Heart left ventricle (tissue), 16 donors: ENCODE results near the gene CCDC187. TPM values are rescaled to one million over a fixed set of nuclear protein-coding genes. Genes with fewer than 3 reads are reported as not detected.

Experiments
- ATAC-seq, 4 donors: fragments of 200-7000 bp; cut with Tn5 transposase; one replicate each; pipeline ENCODE4 v1.9.1; 2020 to 2022; ENCODE audit warnings: moderate library complexity in 4 of 4, mild to moderate bottlenecking in 3 of 4, moderate number of reproducible peaks in 1 of 4
- DNase-seq, 5 donors: peaks; one replicate each; pipeline ENCODE4 v3.0.0-alpha.2; 2020
- H3K27ac ChIP-seq, 12 donors: fragments of 200-600 bp; sonication (generic) in 4 of 12; one replicate each; pipeline versions ENCODE4 v1.5.0 to v1.8.0; 2016 to 2022; ENCODE audit warnings: mild to moderate bottlenecking in 2 of 12
- H3K27me3 ChIP-seq, 9 donors: fragments of 200-600 bp; sonication (generic) in 2 of 9; one replicate each; pipeline versions ENCODE4 v1.5.1 to v1.8.0; 2016 to 2022; ENCODE audit warnings: mild to moderate bottlenecking in 3 of 9
- H3K36me3 ChIP-seq, 9 donors: fragments of 200-600 bp; sonication (generic) in 2 of 9; one replicate each; pipeline versions ENCODE4 v1.5.0 to v1.8.0; 2018 to 2022; ENCODE audit warnings: mild to moderate bottlenecking in 2 of 9
- H3K4me1 ChIP-seq, 12 donors: fragments of 200-600 bp; sonication (generic) in 4 of 12; one replicate each; pipeline versions ENCODE4 v1.5.0 to v1.8.0; 2016 to 2022; ENCODE audit warnings: mild to moderate bottlenecking in 3 of 12
- H3K4me3 ChIP-seq, 12 donors: fragments of 200-600 bp; sonication (generic) in 4 of 12; one replicate each; pipeline versions ENCODE4 v1.5.0 to v1.8.0; 2017 to 2022; ENCODE audit warnings: mild to moderate bottlenecking in 9 of 12, moderate library complexity in 4 of 12
- H3K9me3 ChIP-seq, 12 donors: fragments of 200-600 bp; sonication (generic) in 4 of 12; one replicate each; pipeline versions ENCODE4 v1.5.0 to v1.8.0; 2016 to 2022; ENCODE audit warnings: mild to moderate bottlenecking in 1 of 12
- POLR2A ChIP-seq, 2 donors: fragments of 450-650 bp; IDR thresholded peaks; one replicate each; pipeline ENCODE4 v1.6.1; 2017; ENCODE audit warnings: antibody characterized with exemption in 2 of 2, mild to moderate bottlenecking in 2 of 2, moderate library complexity in 2 of 2
- WGBS, 4 donors: extraction: QIAGEN DNeasy Blood & Tissue Kit in 2 of 4; methylation state at CpG; one replicate each; pipeline versions ENCODE4 v1.1.5 to v1.1.7; 2013 to 2018; 5-methylcytosine and 5-hydroxymethylcytosine counted together
- intact Hi-C, 10 donors: fragments of 100-400 bp; cut with DNase I; formaldehyde crosslinking; loops; one replicate each; pipeline versions ENCODE4 v1.11.1 to v1.14.2; 2022
- polyA plus RNA-seq, 2 donors: library from polyadenylated mRNA; stranded (reverse); fragments of 200-250 nt; gene quantifications; one replicate each; pipeline ENCODE4 v1.2.3, GENCODE V29; 2013
- total RNA-seq, 9 donors: library from RNA; depleted of rRNA in 2 of 9; stranded (reverse); fragments of >200 nt in 2 of 9; fragmentation: NEBNext Ultra II Directional in 3 of 9; extraction: Animal tissue kit (Norgen Biotek cat#: 25700) in 3 of 9; gene quantifications; one replicate each; pipeline versions ENCODE4 v1.1.0 to v1.2.4, GENCODE V29; 2016 to 2023
- TF ChIP-seq, protein P1 (sequence below), 12 donors: fragments of 200-600 bp; sonication (generic) in 4 of 12; IDR thresholded peaks; one replicate each; pipeline versions ENCODE4 v1.5.0 to v1.8.0; 2018 to 2022; ENCODE audit warnings: antibody characterized with exemption in 12 of 12, mild to moderate bottlenecking in 5 of 12
- donor health status: ischemic (EF 13 %, LVEDD 7.1; RV severe dilation, severe dysfunction).
- donor health status: healthy with polysubstance abuse.
- donor health status: DM: no; HTN: yes; CAD: no.
- donor health status: DM: no; HTN: no; CAD: no.
- donor health status: ischemic (EF 25% LVEDD 6.9; RV normal size, moderate dysfunction).
- donor health status: ischemic (EF 25% LVEDD 5.7; RV mildly dilated, moderate dysfunction).
- donor health status: healthy.
- donor health status: DM: yes; HTN: yes; CAD: no.
- donor health status: ischemic (EF 35%, LVEDD 5.7; RV mildly dilated, moderate dysfunction).
- donor health status: nonischemic (EF 11% LVEDD 7.7; RV severe dilation, severe dysfunction).
- donor health status: DM: yes; HTN: yes; CAD: no.
- donor health status: PGD.
- donor health status: ischemic (EF 29% LVEDD 5.4; RV normal size, mild dysfunction).
- donor health status: nonischemic (EF 23%, LVEDD 6.1; RV moderate dilation, normal function).

Gene CCDC187
- total and polyA plus RNA-seq, 11 donors: 0.04 TPM; not detected in 10

DNA sequence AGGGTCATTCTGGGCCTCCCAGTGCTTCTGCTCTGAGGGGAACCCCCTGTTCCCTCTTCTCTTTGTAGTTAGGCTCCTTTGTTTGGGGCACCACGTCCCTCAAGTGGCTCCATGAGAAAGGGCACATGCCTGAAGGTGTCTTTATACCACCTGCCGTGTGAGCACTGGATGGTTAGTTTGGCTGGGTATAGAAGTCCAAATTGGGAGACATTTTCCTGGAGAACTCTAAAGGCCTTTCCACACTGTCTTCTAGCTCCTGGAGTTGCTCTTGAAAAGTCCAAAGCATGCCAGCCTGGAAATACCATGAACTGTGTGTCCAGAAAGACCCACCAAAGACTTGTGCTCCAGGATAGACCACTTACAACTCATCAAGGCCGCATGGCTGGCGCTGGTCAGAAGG, 11.1 kb upstream of the CCDC187 start:
- intact Hi-C loops: loop anchor here in 2 of 10 donors (5.0 kb wide), 2 partner anchors 82 to 87 kb away; partner anchors contain the start of gene SNAPC4 (in 1 of the 2)
- H3K36me3 ChIP-seq: no peaks in the 10 kb centered on the region
- TF ChIP-seq POLR2A (IDR thresholded peaks at IDR 0.05): no peak
- TF ChIP-seq, protein P1, sequence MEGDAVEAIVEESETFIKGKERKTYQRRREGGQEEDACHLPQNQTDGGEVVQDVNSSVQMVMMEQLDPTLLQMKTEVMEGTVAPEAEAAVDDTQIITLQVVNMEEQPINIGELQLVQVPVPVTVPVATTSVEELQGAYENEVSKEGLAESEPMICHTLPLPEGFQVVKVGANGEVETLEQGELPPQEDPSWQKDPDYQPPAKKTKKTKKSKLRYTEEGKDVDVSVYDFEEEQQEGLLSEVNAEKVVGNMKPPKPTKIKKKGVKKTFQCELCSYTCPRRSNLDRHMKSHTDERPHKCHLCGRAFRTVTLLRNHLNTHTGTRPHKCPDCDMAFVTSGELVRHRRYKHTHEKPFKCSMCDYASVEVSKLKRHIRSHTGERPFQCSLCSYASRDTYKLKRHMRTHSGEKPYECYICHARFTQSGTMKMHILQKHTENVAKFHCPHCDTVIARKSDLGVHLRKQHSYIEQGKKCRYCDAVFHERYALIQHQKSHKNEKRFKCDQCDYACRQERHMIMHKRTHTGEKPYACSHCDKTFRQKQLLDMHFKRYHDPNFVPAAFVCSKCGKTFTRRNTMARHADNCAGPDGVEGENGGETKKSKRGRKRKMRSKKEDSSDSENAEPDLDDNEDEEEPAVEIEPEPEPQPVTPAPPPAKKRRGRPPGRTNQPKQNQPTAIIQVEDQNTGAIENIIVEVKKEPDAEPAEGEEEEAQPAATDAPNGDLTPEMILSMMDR (IDR thresholded peaks at IDR 0.05): no peak
- H3K4me1 ChIP-seq: no peaks in the 10 kb centered on the region
- DNase-seq (no peak), ATAC-seq (no peak)
- no peak overlapping the region for H3K27ac ChIP-seq
- H3K4me3 ChIP-seq: no peak overlapping the region
- peaks cover 0 to 14% (median 3%) of the 10 kb centered on the region in 12 donors for H3K9me3 ChIP-seq
- peaks cover 0 to 18% (median 4%) of the 10 kb centered on the region in 9 donors for H3K27me3 ChIP-seq
- 84 to 93% (median 85%) methylated on average over 4 of the region's 4 CpGs for WGBS, 4 donors

DNA sequence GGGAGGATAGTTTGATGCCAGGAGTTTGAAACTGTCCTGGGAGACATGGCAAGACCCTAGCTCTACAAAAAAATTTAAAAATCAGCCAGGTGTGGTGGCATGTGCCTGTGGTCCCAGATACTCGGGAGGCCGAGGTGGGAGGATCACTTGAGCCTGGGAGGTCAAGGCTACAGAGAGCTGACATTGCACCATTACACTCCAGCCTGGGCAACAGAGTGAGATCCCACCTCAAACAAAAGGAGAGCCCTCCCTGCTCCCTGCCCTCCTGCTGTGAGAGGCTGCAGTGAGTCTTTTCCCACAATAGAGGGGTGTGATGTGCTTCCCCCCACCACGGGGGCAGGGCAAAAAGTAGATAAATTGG, 10.1 kb upstream of the CCDC187 start:
- no peak overlapping the region for H3K27ac ChIP-seq
- ATAC-seq (no peak), DNase-seq (no peak)
- no peaks in the 10 kb centered on the region for H3K4me1 ChIP-seq
- peaks cover 0 to 18% (median 4%) of the 10 kb centered on the region in 9 donors for H3K27me3 ChIP-seq
- H3K4me3 ChIP-seq: no peak overlapping the region
- no peaks in the 10 kb centered on the region for H3K36me3 ChIP-seq
- no peak for TF ChIP-seq POLR2A (IDR thresholded peaks at IDR 0.05)
- TF ChIP-seq, protein P1 (IDR thresholded peaks at IDR 0.05): no peak
- peaks cover 0 to 14% (median 3%) of the 10 kb centered on the region in 12 donors for H3K9me3 ChIP-seq
- WGBS, 4 donors: 90 to 97% (median 93%) methylated on average over 3 of the region's 3 CpGs
- intact Hi-C loops: loop anchor here in 2 of 10 donors (5.0 kb wide), 2 partner anchors 83 to 88 kb away; partner anchors contain the start of gene SNAPC4 (in 1 of the 2)

DNA sequence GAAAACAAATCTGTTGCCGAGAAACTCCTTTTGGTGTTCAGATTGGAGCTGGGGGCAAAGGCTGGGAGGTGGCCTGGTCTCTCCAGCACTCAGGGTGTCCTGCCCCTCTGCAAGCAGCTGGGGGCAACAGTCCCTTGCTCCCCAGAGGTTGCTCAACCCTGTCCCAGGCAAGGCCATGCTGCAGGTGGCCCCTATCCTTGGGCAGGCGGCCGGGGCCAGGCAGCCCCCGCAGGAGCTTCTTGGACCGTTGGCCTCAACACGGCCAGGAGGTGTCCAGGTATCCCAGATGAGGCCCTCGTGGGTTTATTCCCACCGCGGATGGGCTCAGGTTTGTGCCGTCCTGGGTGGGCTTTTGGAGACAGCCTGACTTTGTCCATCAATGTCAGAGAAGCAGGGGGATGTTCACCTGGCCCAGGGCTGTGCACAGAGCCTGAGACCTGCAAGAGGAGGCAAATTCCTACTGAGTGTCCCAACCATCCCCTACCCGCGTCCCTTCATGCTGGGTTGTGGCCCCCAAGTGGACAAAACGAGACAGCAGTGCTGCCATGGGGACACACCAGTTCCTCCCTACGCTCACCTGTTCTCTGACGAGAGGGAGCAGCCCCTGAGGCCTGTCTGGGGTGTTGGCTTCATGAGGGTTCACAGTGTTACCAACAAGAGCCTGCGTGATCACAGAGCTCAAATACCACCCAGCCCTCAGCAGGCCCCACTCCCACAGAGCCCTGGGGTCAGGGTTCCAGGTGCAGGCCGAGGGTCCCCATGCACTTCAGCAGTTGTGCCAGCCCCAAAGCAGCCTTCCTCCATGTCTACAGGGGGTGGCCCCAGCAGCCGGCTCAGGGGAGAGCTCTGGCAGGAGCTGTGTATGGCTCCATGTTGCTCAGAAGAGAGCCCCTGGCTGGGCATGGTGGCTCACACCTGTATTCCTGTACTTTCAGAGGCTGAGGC, 9.5 kb upstream of the CCDC187 start:
- intact Hi-C loops: loop anchor here in 2 of 10 donors (5.0 kb wide), 2 partner anchors 84 to 89 kb away; partner anchors contain the start of gene SNAPC4 (in 1 of the 2)
- Histone ChIP-seq H3K9me3 (peaks cover 0 to 14% (median 3%) of the 10 kb centered on the region in 12 donors), H3K27me3 (peaks cover 0 to 18% (median 4%) of the 10 kb centered on the region in 9 donors), H3K4me1 (no peaks in the 10 kb centered on the region), H3K36me3 (no peaks in the 10 kb centered on the region), H3K4me3 (no peak overlapping the region), H3K27ac (no peak overlapping the region)
- 82 to 87% (median 84%) methylated on average over 10 to 18 of the region's 18 CpGs for WGBS, 4 donors
- DNase-seq: no peak
- no peak for ATAC-seq
- TF ChIP-seq POLR2A (IDR thresholded peaks at IDR 0.05): no peak
- TF ChIP-seq, protein P1 (IDR thresholded peaks at IDR 0.05): no peak

DNA sequence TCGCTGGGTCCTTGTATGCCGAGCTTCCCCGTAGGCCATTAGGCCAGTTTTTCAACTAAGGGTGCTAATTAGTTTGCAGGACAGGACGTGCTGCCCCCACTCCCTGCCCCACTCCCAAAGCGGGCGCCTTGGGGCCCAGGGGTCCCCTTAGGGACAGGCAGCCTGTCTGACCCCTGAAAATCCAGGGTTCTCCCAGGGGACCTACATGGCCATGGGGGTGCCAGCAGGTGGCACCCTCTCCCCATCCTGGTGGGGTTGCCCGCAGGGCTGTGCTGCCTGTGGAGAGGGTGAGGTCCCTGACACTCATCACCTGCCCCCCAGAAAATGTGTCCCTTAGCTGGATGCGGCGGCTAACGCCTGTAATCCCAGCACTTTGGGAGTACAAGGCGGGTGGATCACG, 8.5 kb upstream of the CCDC187 start:
- DNase-seq (peak in 1 of 5 donors; percentile 62), ATAC-seq (peak in 3 of 4 donors; percentile 71 to 80 (median 80))
- Histone ChIP-seq H3K9me3 (peaks cover 0 to 14% (median 3%) of the 10 kb centered on the region in 12 donors), H3K27ac (no peak overlapping the region), H3K36me3 (no peaks in the 10 kb centered on the region), H3K27me3 (peaks cover 0 to 18% (median 4%) of the 10 kb centered on the region in 9 donors), H3K4me1 (no peaks in the 10 kb centered on the region), H3K4me3 (no peak overlapping the region)
- WGBS, 4 donors: 56 to 76% (median 63%) methylated on average over 11 to 12 of the region's 12 CpGs
- intact Hi-C loops: loop anchor here in 3 of 10 donors (1.0 to 5.0 kb wide), 3 partner anchors 85 to 90 kb away; partner anchors contain the start of gene SNAPC4 (in 2 of the 3)
- TF ChIP-seq POLR2A (IDR thresholded peaks at IDR 0.05): no peak
- TF ChIP-seq, protein P1 (IDR thresholded peaks at IDR 0.05): peak; percentile 45 to 68 (median 60)
